ENCODE data around the gene P2RY2. TPM values are rescaled to one million over a fixed set of nuclear protein-coding genes. Genes with fewer than 3 reads are reported as not detected.

Gene P2RY2
- polyA plus RNA-seq, 6 donors from 2014 or later = 0.18 TPM; not detected in 5

DNA sequence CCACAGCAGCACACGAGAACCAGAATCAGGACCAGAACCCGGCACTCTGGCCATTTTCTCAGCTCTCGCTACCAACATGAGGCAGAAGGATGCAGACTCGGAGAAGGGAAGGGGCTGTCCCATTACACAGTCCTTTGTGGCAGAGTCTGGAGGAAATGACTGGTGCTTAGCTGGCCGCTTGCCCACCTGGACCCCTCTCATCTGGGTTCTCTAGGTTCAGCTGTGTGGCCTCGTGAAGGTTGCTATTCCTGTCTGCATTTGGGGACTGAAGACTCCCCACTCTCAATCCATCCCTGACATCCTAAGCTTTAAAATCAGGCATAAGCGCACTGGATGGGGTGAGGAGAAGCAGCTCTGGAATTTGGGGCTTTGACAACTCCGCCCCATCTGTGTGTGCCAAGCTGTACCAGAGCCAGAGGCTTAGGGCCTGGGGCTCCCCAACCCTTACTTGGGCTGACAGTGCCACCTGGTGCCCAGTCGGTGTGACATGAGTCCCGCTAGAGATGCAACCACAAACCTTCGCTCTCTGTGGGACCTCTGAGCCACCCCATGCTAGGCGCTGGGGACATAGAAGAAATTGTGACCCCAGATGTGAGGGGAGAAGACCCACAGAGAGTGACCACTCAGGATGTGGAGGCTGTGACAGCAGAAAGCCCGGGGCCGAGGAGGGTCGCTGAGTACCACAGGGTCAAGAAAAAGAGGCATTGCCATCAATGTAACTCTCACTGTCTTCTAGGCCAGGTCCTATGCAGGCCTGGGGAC lies 40.1 kb upstream of the P2RY2 start:
- H3K36me3 Mint-ChIP-seq = no peaks in the 10 kb centered on the region
- no peaks in the 10 kb centered on the region for H3K27me3 Mint-ChIP-seq
- peak overlapping the region in 4 of 6 donors; percentile 65 to 94 (median 86) for H3K27ac Mint-ChIP-seq
- H3K4me3 Mint-ChIP-seq = peak overlapping the region in 6 of 8 donors; percentile 10 to 82 (median 68)
- no peaks in the 10 kb centered on the region for H3K9me3 Mint-ChIP-seq
- peaks cover 36 to 48% (median 47%) of the 10 kb centered on the region in 3 donors for H3K4me1 Mint-ChIP-seq
- ATAC-seq (ENCODE audit: low read depth in 2 of 2) (peak; percentile 99 to 100), DNase-seq (peak; percentile 80)

DNA sequence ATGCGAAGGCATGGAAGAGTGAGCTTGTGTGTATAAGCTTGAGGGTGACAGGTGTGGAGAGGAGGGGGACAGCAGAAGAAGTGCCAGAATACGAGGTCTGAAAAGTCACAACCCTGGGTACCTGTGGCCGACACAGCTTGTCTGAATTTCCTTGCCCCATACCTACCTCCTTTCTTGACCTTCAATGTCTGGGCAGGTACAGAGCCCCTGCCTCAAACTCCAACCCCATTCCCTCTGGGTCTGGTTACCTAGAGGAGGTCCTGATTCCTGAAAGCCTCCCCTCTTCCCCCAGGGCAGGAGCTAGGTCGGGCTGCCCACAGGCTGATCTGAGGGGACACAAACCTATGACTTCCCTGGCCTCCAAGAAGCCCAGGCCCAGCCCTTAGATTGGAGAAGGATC lies 39.4 kb upstream of the P2RY2 start:
- Mint-ChIP-seq H3K27me3 (no peaks in the 10 kb centered on the region), H3K27ac (peak overlapping the region in 3 of 6 donors; percentile 84 to 94 (median 89)), H3K9me3 (no peaks in the 10 kb centered on the region), H3K4me1 (peaks cover 35 to 44% (median 44%) of the 10 kb centered on the region in 3 donors), H3K4me3 (peak overlapping the region in 1 of 8 donors; percentile 16), H3K36me3 (no peaks in the 10 kb centered on the region)
- no peak for ATAC-seq (ENCODE audit: low read depth in 2 of 2)
- no peak for DNase-seq

DNA sequence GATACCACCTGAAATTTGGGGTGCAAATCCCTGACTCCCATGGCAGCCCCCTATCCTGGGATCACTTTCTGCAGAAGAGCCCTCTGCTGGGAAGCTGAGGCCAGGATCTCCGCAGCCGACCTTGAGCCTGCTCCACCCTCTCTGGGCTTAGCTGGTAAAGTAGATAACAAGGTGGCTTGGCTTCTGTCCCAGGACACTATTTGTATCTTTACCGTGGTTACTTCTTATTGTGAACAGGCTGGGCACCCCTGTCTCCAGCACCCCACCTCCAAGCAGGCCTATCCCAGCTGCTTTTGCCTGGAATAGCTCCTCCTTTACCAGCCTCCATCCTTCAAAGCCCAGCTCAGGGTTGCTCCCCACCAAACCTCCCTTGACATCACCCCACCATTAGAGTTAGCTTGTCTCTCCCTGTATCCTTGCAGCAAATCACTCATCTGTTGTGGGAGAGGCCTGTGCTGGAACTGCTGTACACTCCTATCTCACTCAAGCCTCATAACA lies 35.2 kb upstream of the P2RY2 start:
- DNase-seq (no peak), ATAC-seq (ENCODE audit: low read depth in 2 of 2) (no peak)
- Mint-ChIP-seq H3K36me3 (no peaks in the 10 kb centered on the region), H3K4me3 (no peak overlapping the region), H3K4me1 (peaks cover 20 to 27% (median 23%) of the 10 kb centered on the region in 3 donors), H3K27ac (no peak overlapping the region), H3K9me3 (no peaks in the 10 kb centered on the region), H3K27me3 (no peaks in the 10 kb centered on the region)

DNA sequence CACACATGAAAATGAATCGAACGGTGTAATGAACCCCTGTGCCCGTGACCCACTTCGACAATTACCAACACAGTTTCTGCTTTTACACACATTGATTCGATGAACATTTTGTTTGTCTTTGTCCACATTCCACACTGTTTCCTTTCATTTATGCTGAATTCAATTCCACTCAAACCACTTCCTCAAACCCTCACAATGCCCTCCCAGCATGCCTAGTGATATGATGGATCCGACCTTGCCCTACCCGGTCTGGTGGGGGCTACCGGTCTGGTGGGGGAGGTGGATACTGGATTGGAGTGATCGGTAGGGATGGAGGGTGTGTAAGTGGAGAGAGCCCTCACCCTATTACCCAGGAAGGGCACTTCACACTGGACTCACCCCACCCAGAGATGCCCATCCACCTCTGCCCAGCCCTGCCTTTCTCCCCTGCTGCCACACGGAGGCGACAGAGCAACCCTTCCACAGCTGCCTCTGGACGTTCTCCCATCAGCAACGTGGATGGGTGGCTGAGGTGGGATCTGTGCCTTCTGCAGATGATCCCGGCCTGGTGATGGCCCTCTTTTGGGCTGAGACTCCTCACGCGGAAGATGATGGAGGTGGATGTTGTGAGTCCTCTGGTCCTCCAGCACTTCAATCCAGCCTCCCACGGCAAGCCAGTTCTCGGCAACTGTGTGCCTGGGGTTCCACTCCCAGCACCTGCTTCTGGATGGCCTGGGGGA lies 33.0 kb upstream of the P2RY2 start:
- ATAC-seq (ENCODE audit: low read depth in 2 of 2) (peak; percentile 7 to 18), DNase-seq (peak; percentile 52)
- Mint-ChIP-seq H3K27ac (peak overlapping the region in 3 of 6 donors; percentile 29 to 61 (median 43)), H3K9me3 (no peaks in the 10 kb centered on the region), H3K4me3 (peak overlapping the region in 7 of 8 donors; percentile 7 to 90 (median 62)), H3K27me3 (no peaks in the 10 kb centered on the region), H3K36me3 (no peaks in the 10 kb centered on the region), H3K4me1 (peaks cover 25 to 41% (median 37%) of the 10 kb centered on the region in 3 donors)

DNA sequence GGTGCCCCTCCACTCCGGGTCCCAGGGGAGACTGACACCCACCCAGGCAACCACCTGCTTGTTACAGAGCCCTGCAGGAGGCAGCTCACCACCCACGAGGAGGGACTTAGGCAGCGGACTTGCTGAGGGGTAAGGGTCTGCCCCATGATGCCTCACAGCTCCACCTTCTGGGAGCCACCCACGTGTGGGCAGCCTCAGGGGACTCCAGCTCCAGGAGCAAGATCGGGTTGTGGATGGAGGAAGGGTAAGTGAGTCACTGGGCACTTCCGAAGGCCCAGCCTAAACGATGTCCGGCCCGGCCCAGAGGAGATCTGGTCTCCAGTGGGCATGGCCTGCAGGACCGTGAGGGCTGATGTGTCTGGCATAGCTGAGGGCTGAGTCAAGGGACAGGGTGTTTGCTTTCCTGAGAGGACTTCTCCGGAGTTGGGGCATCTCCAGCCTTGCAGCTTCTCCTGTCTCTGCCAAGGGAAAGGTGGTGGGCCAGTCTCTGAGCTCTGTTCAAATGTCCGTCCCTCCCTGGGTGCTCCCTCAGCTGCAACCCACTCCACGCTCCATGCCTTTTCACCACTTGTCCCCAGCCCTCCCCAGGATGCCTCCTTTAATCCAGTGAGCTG lies 32.3 kb upstream of the P2RY2 start:
- ATAC-seq (ENCODE audit: low read depth in 2 of 2) = no peak
- Mint-ChIP-seq H3K4me3 (peak overlapping the region in 5 of 8 donors; percentile 1 to 90 (median 32)), H3K4me1 (peaks cover 32 to 48% (median 43%) of the 10 kb centered on the region in 3 donors), H3K9me3 (no peaks in the 10 kb centered on the region), H3K27ac (peak overlapping the region in 3 of 6 donors; percentile 22 to 82 (median 81)), H3K36me3 (no peaks in the 10 kb centered on the region), H3K27me3 (no peaks in the 10 kb centered on the region)
- no peak for DNase-seq

DNA sequence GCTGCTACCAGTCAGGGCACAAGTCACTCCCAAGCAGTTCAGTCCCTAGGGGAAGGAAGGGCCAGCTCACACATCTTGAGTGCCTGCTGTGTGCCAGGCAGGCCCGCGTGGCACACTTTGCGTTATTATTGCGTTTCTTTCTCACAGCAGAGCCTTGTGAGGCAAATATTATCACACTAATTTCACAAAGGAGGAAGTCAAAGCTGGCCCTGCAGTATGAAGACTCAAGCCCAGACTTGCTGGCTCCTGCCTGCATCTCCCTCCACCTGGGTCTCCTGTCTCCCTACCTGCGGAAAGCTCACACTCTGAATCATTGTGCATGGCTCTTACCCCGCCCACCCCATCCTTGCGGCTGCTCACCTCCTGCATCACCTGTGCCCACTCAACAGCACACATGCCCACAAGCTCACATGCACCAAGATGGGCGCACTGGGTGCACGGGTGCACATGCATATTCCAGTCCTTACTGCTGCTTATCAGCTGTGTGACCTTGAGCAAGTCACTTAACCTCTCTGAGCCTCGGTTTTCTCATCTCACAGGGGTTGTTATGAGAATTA lies 31.7 kb upstream of the P2RY2 start:
- Mint-ChIP-seq H3K27me3 (no peaks in the 10 kb centered on the region), H3K36me3 (no peaks in the 10 kb centered on the region), H3K4me1 (peaks cover 35 to 54% (median 44%) of the 10 kb centered on the region in 3 donors), H3K9me3 (no peaks in the 10 kb centered on the region), H3K27ac (peak overlapping the region in 2 of 6 donors; percentile 22 to 82), H3K4me3 (peak overlapping the region in 4 of 8 donors; percentile 1 to 43 (median 20))
- ATAC-seq (ENCODE audit: low read depth in 2 of 2) = no peak
- no peak for DNase-seq

DNA sequence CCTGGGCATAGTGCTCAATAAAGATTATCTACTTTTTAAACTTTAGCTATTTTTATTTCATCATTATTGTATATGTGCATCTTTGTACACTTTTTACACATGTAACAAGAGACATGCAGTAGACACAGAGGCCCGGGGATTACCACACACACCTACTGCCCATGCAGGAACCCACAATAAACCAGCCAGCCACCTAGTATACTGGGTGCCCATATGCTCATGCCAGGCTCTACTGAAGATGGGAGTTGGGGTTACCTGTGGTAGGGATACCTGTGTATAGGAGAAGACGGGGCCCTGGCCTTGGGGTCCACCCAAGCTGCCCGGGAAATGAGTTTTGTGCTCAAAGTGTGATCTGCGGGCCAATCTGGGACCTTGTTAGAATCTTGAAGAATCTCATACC lies 31.2 kb upstream of the P2RY2 start:
- H3K4me1 Mint-ChIP-seq = peaks cover 35 to 57% (median 46%) of the 10 kb centered on the region in 3 donors

DNA sequence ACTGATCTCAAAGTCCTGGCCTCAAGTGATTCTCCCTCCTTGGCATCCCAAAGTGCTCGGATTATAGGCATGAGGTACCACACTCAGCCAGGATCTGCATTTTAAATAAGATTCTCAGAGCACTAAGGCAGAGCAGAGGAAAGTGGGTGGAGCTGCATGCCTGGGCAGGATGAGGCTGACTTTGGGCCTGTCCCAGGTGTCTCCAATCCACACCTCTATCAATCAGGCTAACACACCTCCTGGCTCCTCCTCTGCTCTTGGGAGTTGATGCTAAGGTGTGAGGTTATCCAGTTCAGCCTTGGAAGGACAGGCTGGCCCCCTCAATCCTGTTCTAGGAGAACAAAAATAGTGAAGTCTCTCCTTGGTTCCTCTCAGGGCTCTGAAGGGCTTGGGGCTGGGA lies 30.2 kb upstream of the P2RY2 start:
- H3K9me3 Mint-ChIP-seq = no peaks in the 10 kb centered on the region
- no peak for ATAC-seq (ENCODE audit: low read depth in 2 of 2)
- no peaks in the 10 kb centered on the region for H3K36me3 Mint-ChIP-seq
- H3K4me1 Mint-ChIP-seq = peaks cover 35 to 57% (median 46%) of the 10 kb centered on the region in 3 donors
- peak overlapping the region in 5 of 6 donors; percentile 59 to 92 (median 67) for H3K27ac Mint-ChIP-seq
- H3K27me3 Mint-ChIP-seq = no peaks in the 10 kb centered on the region
- DNase-seq = no peak
- peak overlapping the region in 1 of 8 donors; percentile 40 for H3K4me3 Mint-ChIP-seq

More for the DNA sequence above, 31.2 kb upstream of the P2RY2 start:
- DNase-seq = no peak
- ATAC-seq (ENCODE audit: low read depth in 2 of 2) = no peak
- Mint-ChIP-seq H3K27ac (peak overlapping the region in 1 of 6 donors; percentile 67), H3K4me3 (no peak overlapping the region), H3K9me3 (no peaks in the 10 kb centered on the region), H3K27me3 (no peaks in the 10 kb centered on the region), H3K36me3 (no peaks in the 10 kb centered on the region)

DNA sequence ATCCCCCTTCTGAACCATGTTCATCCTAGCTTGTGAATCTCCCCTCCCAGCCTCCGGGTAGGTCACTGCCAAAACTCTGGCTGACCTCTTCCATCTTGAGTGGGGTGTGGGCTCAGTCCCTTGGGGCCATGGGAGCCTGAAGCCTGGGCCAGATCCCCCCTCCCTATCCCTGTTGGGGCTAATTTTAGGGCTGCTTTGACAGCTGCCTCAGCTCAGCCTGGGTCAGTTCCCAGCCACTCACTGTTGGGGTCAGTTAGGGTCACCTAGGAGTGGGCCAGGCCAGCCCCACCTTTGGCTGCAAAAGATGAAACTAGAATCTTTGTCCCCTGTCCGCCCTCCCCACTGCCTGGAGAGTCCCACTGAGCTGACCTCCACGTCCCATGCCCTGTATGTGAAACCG lies 29.8 kb upstream of the P2RY2 start:
- H3K27ac Mint-ChIP-seq = peak overlapping the region in 4 of 6 donors; percentile 59 to 97 (median 81)
- no peak for ATAC-seq (ENCODE audit: low read depth in 2 of 2)
- H3K36me3 Mint-ChIP-seq = no peaks in the 10 kb centered on the region
- H3K4me3 Mint-ChIP-seq = peak overlapping the region in 1 of 8 donors; percentile 66
- H3K27me3 Mint-ChIP-seq = no peaks in the 10 kb centered on the region
- H3K9me3 Mint-ChIP-seq = no peaks in the 10 kb centered on the region
- peaks cover 32 to 57% (median 46%) of the 10 kb centered on the region in 3 donors for H3K4me1 Mint-ChIP-seq
- DNase-seq = no peak

DNA sequence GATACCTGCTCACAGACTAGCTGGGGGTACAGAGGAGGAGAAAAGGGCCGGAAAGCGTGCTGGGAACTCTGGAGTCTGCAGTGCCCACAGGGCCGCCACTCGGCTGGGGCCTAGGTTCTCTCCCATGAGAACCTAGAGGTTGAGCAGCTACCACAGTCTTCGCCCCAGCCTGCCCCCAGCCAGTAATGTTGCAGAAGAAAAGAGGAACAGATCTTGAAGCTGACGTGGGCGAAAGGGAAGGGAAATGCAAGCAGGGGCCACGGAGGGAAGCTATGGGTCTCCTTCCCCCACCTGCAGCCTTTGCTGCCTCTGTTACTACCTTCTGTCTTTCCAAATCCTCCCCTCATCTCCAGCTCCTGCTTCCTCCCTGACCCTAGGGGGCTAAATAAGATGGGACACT lies 28.8 kb upstream of the P2RY2 start:
- Mint-ChIP-seq H3K4me3 (peak overlapping the region in 7 of 8 donors; percentile 6 to 82 (median 55)), H3K27ac (peak overlapping the region; percentile 92 to 98 (median 97)), H3K9me3 (no peaks in the 10 kb centered on the region), H3K27me3 (no peaks in the 10 kb centered on the region), H3K36me3 (no peaks in the 10 kb centered on the region), H3K4me1 (peaks cover 32 to 55% (median 46%) of the 10 kb centered on the region in 3 donors)
- DNase-seq = peak; percentile 88
- ATAC-seq (ENCODE audit: low read depth in 2 of 2) = peak; percentile 95 to 97

DNA sequence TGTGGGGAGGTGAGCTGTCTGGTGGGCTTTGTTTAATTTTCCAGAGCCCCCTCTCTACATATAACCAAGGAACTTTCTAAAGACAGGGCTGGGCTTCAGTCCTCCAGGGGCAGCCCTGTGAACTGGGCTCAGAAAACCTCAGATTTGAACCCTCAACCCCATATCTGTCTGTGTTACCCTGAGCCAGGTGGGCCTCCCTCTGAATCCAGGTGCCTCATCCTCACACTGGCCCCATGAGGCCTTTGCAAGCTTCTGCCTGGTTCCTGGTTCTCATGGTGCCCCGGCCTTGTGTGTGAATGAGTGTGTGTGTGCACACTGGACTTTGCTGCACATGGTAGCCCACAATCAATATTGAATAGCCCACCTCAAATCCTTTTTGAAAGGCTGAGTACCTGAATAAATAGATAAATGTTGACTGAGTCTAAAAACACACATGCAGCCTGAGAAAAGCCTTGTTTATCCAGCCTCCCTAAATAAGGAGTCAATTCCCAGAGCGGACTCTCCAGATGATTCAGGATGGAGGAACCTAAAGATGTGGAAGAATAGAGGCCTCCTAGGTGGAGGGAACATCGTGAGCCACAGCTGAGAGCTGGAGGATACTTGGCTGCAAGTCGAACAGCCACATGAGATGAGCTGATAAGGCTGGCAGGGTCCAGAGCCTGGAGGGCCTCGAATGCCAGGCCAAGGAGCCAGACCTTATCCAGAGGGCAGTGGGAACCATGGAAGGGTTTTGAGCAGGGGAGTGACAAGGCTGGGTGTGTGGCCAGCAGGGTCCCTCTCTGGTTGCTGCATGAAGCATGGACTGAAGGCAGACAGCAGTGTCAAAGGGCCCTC lies 28.1 kb upstream of the P2RY2 start:
- no peaks in the 10 kb centered on the region for H3K27me3 Mint-ChIP-seq
- H3K27ac Mint-ChIP-seq = peak overlapping the region; percentile 92 to 98 (median 97)
- H3K9me3 Mint-ChIP-seq = no peaks in the 10 kb centered on the region
- DNase-seq (no peak), ATAC-seq (ENCODE audit: low read depth in 2 of 2) (peak; percentile 6 to 11)
- H3K36me3 Mint-ChIP-seq = no peaks in the 10 kb centered on the region
- peaks cover 29 to 49% (median 45%) of the 10 kb centered on the region in 3 donors for H3K4me1 Mint-ChIP-seq
- H3K4me3 Mint-ChIP-seq = peak overlapping the region in 7 of 8 donors; percentile 2 to 82 (median 55)

DNA sequence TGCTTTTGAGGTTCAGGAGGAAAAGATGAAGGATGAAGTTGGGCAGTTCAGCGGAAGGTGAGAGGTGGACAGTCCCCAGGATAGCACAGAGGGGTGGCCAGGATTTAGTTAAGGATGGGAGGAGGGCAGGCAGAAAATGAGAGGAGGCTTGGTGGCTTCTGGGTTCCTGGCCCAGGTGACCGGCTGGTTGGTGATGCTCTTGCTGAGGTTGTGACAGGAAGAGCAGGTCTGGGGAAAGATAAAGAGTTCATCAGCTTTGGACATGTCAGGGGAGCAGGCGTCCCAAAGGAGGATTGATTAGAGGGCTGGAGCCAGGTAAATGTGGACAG lies 27.6 kb upstream of the P2RY2 start:
- peaks cover 25 to 45% (median 41%) of the 10 kb centered on the region in 3 donors for H3K4me1 Mint-ChIP-seq
- no peaks in the 10 kb centered on the region for H3K27me3 Mint-ChIP-seq
- DNase-seq = no peak
- H3K9me3 Mint-ChIP-seq = no peaks in the 10 kb centered on the region
- no peaks in the 10 kb centered on the region for H3K36me3 Mint-ChIP-seq
- no peak overlapping the region for H3K4me3 Mint-ChIP-seq
- no peak for ATAC-seq (ENCODE audit: low read depth in 2 of 2)
- peak overlapping the region; percentile 76 to 97 (median 96) for H3K27ac Mint-ChIP-seq

Data from naive B cell (primary cell).